Measurements from ENCODE around the gene ADAP1. TPM values are rescaled to one million over a fixed set of nuclear protein-coding genes. Genes with fewer than 3 reads are reported as not detected.
A peak's percentile ranks its signal among the peaks of the same experiment; 100 is the strongest.

ADAP1 gene
- total and polyA plus RNA-seq, 2 of the 8 experiments (the other 6 are each of a cell fraction or from before 2014, with no cell fraction given): 5.8 to 6.1 TPM

DNA sequence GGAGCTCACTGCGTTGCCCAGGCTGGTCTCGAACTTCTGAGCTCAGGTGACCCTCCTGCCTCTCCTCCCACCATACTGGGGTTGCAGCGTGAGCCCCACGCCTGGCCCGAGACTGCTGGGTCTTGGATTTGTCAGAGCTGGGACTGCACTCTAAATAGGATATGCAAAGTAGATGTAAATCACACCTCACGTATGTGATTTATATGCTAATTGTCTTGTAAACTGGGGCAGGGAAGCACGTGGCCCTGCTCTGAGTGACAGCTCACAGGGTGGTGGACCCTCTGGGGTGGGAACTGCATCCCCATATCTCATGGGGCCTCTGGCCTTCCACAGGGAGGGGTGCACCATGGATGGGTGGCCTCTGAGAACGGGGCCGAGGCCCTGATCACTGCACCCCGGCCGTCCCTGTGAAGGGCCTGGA is 44.0 kb downstream of the ADAP1 start:
- DNase-seq (ENCODE audit: low read depth in 1 of 2, low spot score in 2 of 2): no peak
- peak overlapping the region; percentile 29; the same call in 1 of the 2 replicates for H2BK12ac ChIP-seq (ENCODE audit: low read depth, low read length)
- no peak overlapping the region for H2AK5ac ChIP-seq (ENCODE audit: low read depth, low read length)
- no peak overlapping the region for H4K8ac ChIP-seq (ENCODE audit: extremely low read depth, insufficient read depth, low read length)
- H3K4ac ChIP-seq (replicated peaks; ENCODE audit: insufficient read length, low read depth, low read length): no peak overlapping the region
- no peak overlapping the region for H2BK120ac ChIP-seq (replicated peaks; ENCODE audit: low read depth, low read length)
- 84% methylated on average over 11 of the region's 11 CpGs; no CpG with 5 or more reads in 1 of the 2 experiments for WGBS, 2 experiments (ENCODE audit: extremely low coverage in 1 of 2, insufficient coverage in 1 of 2, insufficient read length in 1 of 2, insufficient replicate concordance in 2 of 2, low coverage in 1 of 2, low lambda C conversion rate in 2 of 2, missing lambda C conversion rate in 1 of 2)
- no peak overlapping the region for H3K4me3 ChIP-seq (ENCODE audit: extremely low read depth in 1 of 4, insufficient read depth in 2 of 4, low read depth in 3 of 4, low read length in 4 of 4)
- no peak overlapping the region for H2BK5ac ChIP-seq (ENCODE audit: low read depth, low read length)
- no peak overlapping the region for H2AFZ ChIP-seq (ENCODE audit: low read length)
- H3K23me2 ChIP-seq (ENCODE audit: low read depth, low read length): no peaks in the 10 kb centered on the region; the same call in 1 of the 2 replicates
- no peak overlapping the region for H3K14ac ChIP-seq (ENCODE audit: insufficient read length)
- H4K91ac ChIP-seq (replicated peaks; ENCODE audit: insufficient read length, low read length): no peak overlapping the region
- no peaks in the 10 kb centered on the region for H3K9me3 ChIP-seq (ENCODE audit: insufficient read depth in 2 of 2, low read depth in 1 of 2, low read length in 1 of 2)
- H3K36me3 ChIP-seq (ENCODE audit: control insufficient read depth in 2 of 4, insufficient read depth in 4 of 4, low read length in 3 of 4): no peaks in the 10 kb centered on the region
- peaks cover 0 to 12% (median 2%) of the 10 kb centered on the region in 4 experiments; a peak in 3 of 7 replicates for H3K4me1 ChIP-seq (replicated peaks in 1 of 4; ENCODE audit: control insufficient read depth in 3 of 4, insufficient read depth in 4 of 4, low read length in 3 of 4)
- H2BK20ac ChIP-seq (ENCODE audit: low read length): no peak overlapping the region
- FAIRE-seq: no peak
- H4K20me1 ChIP-seq (replicated peaks in 1 of 2; ENCODE audit: control insufficient read depth in 1 of 2, insufficient read depth in 2 of 2, low read length in 2 of 2): peaks cover 0 to 3% of the 10 kb centered on the region in 2 experiments
- H3K23ac ChIP-seq (ENCODE audit: insufficient read length): no peak overlapping the region
- ChIA-PET CTCF (ENCODE audit: partially characterized antibody) (interaction anchor here (0.7 to 6.3 kb wide), 13 partner anchors 9 to 295 kb away, joined by 3 to 36 read pairs (median 5); partner anchors contain the start of gene CYP2W1), POLR2A (ENCODE audit: partially characterized antibody) (interaction anchor here (1.2 kb wide), 1 partner anchor 34 kb away, joined by 3 read pairs; no protein-coding TSS in a partner anchor)
- no peak overlapping the region for H3K56ac ChIP-seq (replicated peaks; ENCODE audit: insufficient read length, low read depth, low read length)
- no peak overlapping the region for H3K27ac ChIP-seq (ENCODE audit: low read depth, low read length)
- H3K79me1 ChIP-seq (ENCODE audit: low read depth, low read length): no peaks in the 10 kb centered on the region
- peaks cover 0 to 8% (median 7%) of the 10 kb centered on the region in 4 experiments; a peak in 4 of 7 replicates for H3K27me3 ChIP-seq (replicated peaks in 1 of 4; ENCODE audit: control insufficient read depth in 3 of 4, extremely low read depth in 1 of 4, insufficient read depth in 3 of 4, low read length in 3 of 4)
- H3K79me2 ChIP-seq (ENCODE audit: control insufficient read depth in 1 of 2, insufficient read depth in 2 of 2, low read length in 2 of 2): no peaks in the 10 kb centered on the region
- 0 out of 7 replicates have a peak overlapping the region, but pooled peaks of 1 of the 4 experiments have one; percentile 11 for H3K9ac ChIP-seq (replicated peaks in 1 of 4; ENCODE audit: extremely low read depth in 1 of 4, low read depth in 3 of 4, low read length in 3 of 4)
- H2BK15ac ChIP-seq (ENCODE audit: low read length): no peak overlapping the region
- no peak overlapping the region for H4K5ac ChIP-seq (ENCODE audit: insufficient read length, low read depth, low read length)
- no peak overlapping the region for H3K4me2 ChIP-seq (ENCODE audit: insufficient read depth in 1 of 2, low read depth in 2 of 2, low read length in 2 of 2)
- H3K18ac ChIP-seq (ENCODE audit: extremely low read depth, low read length): no peak overlapping the region
- TF ChIP-seq, protein P1, sequence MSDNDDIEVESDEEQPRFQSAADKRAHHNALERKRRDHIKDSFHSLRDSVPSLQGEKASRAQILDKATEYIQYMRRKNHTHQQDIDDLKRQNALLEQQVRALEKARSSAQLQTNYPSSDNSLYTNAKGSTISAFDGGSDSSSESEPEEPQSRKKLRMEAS (IDR thresholded peaks at IDR 0.05): no peak
- TF ChIP-seq POU5F1 (IDR thresholded peaks at IDR 0.05; ENCODE audit: low read depth, low read length): no peak
- TF ChIP-seq SP2 (IDR thresholded peaks at IDR 0.05; ENCODE audit: low read length): no peak
- TF ChIP-seq RNF2 (IDR thresholded peaks at IDR 0.05; ENCODE audit: borderline replicate concordance, low read depth, low read length, missing control alignments, poor library complexity, severe bottlenecking): no peak
- no peak for TF ChIP-seq SAP30 (IDR thresholded peaks at IDR 0.05; ENCODE audit: insufficient read depth, insufficient replicate concordance, low read length)
- TF ChIP-seq CTBP2 (IDR thresholded peaks at IDR 0.05; ENCODE audit: borderline replicate concordance, insufficient read depth, insufficient read length, low read length): no peak
- TF ChIP-seq SP1 (IDR thresholded peaks at IDR 0.05; ENCODE audit: low read depth, low read length): no peak
- TF ChIP-seq GABPA (IDR thresholded peaks at IDR 0.05; ENCODE audit: borderline replicate concordance, insufficient read depth, low read length): no peak
- TF ChIP-seq, protein P2, sequence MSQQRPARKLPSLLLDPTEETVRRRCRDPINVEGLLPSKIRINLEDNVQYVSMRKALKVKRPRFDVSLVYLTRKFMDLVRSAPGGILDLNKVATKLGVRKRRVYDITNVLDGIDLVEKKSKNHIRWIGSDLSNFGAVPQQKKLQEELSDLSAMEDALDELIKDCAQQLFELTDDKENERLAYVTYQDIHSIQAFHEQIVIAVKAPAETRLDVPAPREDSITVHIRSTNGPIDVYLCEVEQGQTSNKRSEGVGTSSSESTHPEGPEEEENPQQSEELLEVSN (IDR thresholded peaks at IDR 0.05): no peak
- TF ChIP-seq BRCA1 (IDR thresholded peaks at IDR 0.05; ENCODE audit: low read depth, low read length): no peak
- TF ChIP-seq SIX5 (IDR thresholded peaks at IDR 0.05; ENCODE audit: low read depth, low read length): no peak
